Suprapubic skin (tissue), 4 donors: ENCODE results near the gene WNK1. TPM values are rescaled to one million over a fixed set of nuclear protein-coding genes. Genes with fewer than 3 reads are reported as not detected.

Source experiments
- DNase-seq, 2 donors: peaks; one replicate each; pipeline ENCODE4 v3.0.0-alpha.2; 2019; ENCODE audit warnings: low spot score in 2 of 2
- H3K27ac ChIP-seq: fragments of 200-600 bp; sonication (generic); one replicate; pipeline ENCODE4 v1.5.1; 2019
- H3K27me3 ChIP-seq: fragments of 200-600 bp; sonication (generic); one replicate; pipeline ENCODE4 v1.5.1; 2019
- H3K36me3 ChIP-seq: fragments of 200-600 bp; sonication (generic); one replicate; pipeline ENCODE4 v1.5.1; 2019
- H3K4me1 ChIP-seq: fragments of 200-600 bp; sonication (generic); one replicate; pipeline ENCODE4 v1.5.1; 2019
- H3K4me3 ChIP-seq: fragments of 200-600 bp; sonication (generic); one replicate; pipeline ENCODE4 v1.5.1; 2019; ENCODE audit warnings: mild to moderate bottlenecking
- H3K9me3 ChIP-seq: fragments of 200-600 bp; sonication (generic); one replicate; pipeline ENCODE4 v1.5.1; 2019
- CTCF ChIP-seq, 2 donors: fragments of 200-600 bp in 1 of 2; fragments of 450-650 bp in 1 of 2; sonication (generic) in 1 of 2; IDR thresholded peaks; one replicate each; pipeline ENCODE4 v1.5.1; 2016 to 2019; ENCODE audit warnings: antibody characterized with exemption in 2 of 2, mild to moderate bottlenecking in 1 of 2, moderate library complexity in 1 of 2
- EP300 ChIP-seq: sonication (generic); formaldehyde crosslinking; IDR thresholded peaks from one replicate; pipeline ENCODE4 v1.6.1; 2017; ENCODE audit warnings: antibody characterized with exemption
- POLR2A ChIP-seq, 2 donors: fragments of 450-650 bp; IDR thresholded peaks; one replicate each; pipeline ENCODE4 v1.6.1; 2017; ENCODE audit warnings: antibody characterized with exemption in 2 of 2, mild to moderate bottlenecking in 2 of 2, moderate library complexity in 2 of 2
- POLR2AphosphoS5 ChIP-seq, 3 donors: sonication (generic); formaldehyde crosslinking; IDR thresholded peaks; one replicate each; pipeline ENCODE4 v1.6.1; 2017; ENCODE audit warnings: antibody characterized with exemption in 3 of 3
- WGBS: methylation state at CpG from one replicate; pipeline ENCODE4 v1.1.5; 2018; 5-methylcytosine and 5-hydroxymethylcytosine counted together
- total RNA-seq, 4 donors: library from RNA; depleted of rRNA; stranded (reverse); fragments of >200 nt; gene quantifications; one replicate each; pipeline ENCODE4 v1.1.0, GENCODE V29; 2016

WNK1 gene
- total RNA-seq, 4 donors from 2014 or later = 368 to 724 (median 435) TPM

GRCh38 chr12:828726-829395 lies 76.5 kb downstream of the WNK1 start:
- Histone ChIP-seq H3K9me3 (no peaks in the 10 kb centered on the region), H3K4me1 (peaks cover 18% of the 10 kb centered on the region), H3K27me3 (no peaks in the 10 kb centered on the region), H3K36me3 (peaks cover 23% of the 10 kb centered on the region), H3K4me3 (no peak overlapping the region), H3K27ac (no peak overlapping the region)
- DNase-seq = no peak
- TF ChIP-seq CTCF (IDR thresholded peaks at IDR 0.05) (no peak), POLR2AphosphoS5 (IDR thresholded peaks at IDR 0.05) (no peak), EP300 (no peak)

DNA sequence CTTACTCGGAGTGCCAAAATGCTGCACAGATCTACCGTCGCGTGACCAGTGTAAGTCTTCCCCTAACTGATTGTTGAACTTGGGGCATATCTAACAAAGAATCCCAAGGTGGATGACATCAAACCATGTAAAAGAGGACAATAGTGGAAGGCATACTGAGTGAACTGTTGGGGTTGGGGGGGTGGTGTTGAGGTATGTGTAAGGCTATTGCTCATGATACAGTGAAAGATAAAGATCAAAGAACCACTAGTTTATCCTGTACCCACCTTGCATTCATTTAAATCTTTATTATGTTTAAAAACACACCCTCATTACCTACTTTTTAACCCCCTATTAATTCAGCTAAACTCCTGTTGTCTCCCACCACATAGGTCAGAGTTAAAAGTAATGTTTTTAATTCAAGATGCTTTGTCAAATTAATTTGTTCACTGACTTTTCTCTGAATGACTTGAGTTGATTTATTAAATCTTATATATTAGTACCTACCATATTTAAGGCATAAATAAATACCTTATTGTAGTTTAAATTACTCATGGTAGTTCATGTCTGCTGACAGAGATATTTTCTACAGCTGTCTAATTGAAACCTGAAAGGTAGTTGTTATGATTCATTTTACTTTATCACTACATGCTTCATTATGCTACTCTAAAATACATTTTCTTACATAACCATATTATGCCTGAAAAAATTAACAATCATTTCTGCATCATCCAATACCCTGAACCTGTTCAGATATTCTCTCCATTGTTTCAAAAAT lies 77.9 kb downstream of the WNK1 start:
- no peak overlapping the region for H3K27ac ChIP-seq
- TF ChIP-seq POLR2AphosphoS5 (IDR thresholded peaks at IDR 0.05) (no peak), CTCF (IDR thresholded peaks at IDR 0.05) (no peak), POLR2A (IDR thresholded peaks at IDR 0.05) (no peak), EP300 (no peak)
- H3K27me3 ChIP-seq = no peaks in the 10 kb centered on the region
- peaks cover 18% of the 10 kb centered on the region for H3K4me1 ChIP-seq
- H3K4me3 ChIP-seq = no peak overlapping the region
- peaks cover 23% of the 10 kb centered on the region for H3K36me3 ChIP-seq
- no peaks in the 10 kb centered on the region for H3K9me3 ChIP-seq
- DNase-seq = no peak
- 100% methylated on average over 4 of the region's 4 CpGs for WGBS

DNA sequence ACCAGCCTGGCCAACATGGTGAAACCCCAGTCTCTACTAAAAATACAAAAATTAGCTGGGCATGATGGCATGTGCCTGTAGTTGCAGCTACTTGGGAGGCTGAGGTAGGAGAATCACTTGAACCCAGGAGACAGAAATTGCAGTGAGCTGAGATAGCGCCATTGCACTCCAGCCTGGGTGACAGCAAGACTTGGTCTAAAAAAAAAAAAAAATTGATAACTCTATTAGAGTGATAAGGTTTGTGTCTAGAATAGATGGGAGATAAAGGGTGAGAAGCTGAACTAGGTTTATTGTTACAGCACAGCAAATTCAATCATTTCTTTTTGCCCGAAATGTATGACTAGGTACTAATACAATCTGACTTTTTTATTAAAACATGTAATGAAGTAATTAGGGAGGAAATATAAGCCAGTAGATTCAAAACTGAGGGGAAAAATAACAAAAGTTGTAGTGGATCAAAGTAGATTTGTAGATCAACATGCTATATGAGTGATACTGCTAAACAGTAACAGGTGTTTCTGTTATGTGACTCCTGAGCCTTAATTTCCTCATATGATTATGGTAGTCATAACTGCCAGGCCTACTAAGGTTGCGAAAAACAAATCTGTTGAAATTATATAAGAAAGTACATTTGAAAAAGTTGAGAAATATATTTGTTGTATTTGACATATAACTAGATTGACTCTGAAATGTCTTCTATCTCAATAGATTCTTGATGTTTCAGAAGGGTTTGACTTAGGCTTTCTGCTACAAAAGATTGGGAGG lies 83.6 kb downstream of the WNK1 start:
- WGBS = 95% methylated on average over 3 of the region's 3 CpGs
- TF ChIP-seq CTCF (IDR thresholded peaks at IDR 0.05) = no peak
- no peak for TF ChIP-seq POLR2AphosphoS5 (IDR thresholded peaks at IDR 0.05)
- Histone ChIP-seq H3K9me3 (no peaks in the 10 kb centered on the region), H3K27me3 (no peaks in the 10 kb centered on the region), H3K36me3 (peaks cover 11% of the 10 kb centered on the region), H3K27ac (no peak overlapping the region), H3K4me1 (no peaks in the 10 kb centered on the region), H3K4me3 (no peak overlapping the region)
- DNase-seq = no peak

- WGBS = 88% methylated on average over 6 of the region's 6 CpGs
These were observed 84.6 kb downstream of the WNK1 start for GRCh38 chr12:836952-837351.

More at GRCh38 chr12:836952-837351, 84.6 kb downstream of the WNK1 start:
- H3K36me3 ChIP-seq = peaks cover 6% of the 10 kb centered on the region
- H3K4me1 ChIP-seq = no peaks in the 10 kb centered on the region
- H3K4me3 ChIP-seq = no peak overlapping the region
- no peak for DNase-seq
- TF ChIP-seq POLR2AphosphoS5 (IDR thresholded peaks at IDR 0.05) (no peak), CTCF (IDR thresholded peaks at IDR 0.05) (no peak), POLR2A (IDR thresholded peaks at IDR 0.05) (no peak), EP300 (no peak)
- H3K27ac ChIP-seq = no peak overlapping the region
- no peaks in the 10 kb centered on the region for H3K27me3 ChIP-seq
- no peaks in the 10 kb centered on the region for H3K9me3 ChIP-seq
